GM23338 (cell line): ENCODE data around the gene EMID1. TPM values are rescaled to one million over a fixed set of nuclear protein-coding genes. Genes with fewer than 3 reads are reported as not detected.

Experiments used
- ATAC-seq: fragments of 200-7000 bp; cut with Tn5 transposase; 3 replicates; pipeline ENCODE4 v1.9.1; 2020
- DNase-seq: peaks from one replicate; pipeline ENCODE4 v3.0.0-alpha.2; 2015; ENCODE audit warnings: low spot score
- H2AFZ ChIP-seq: fragments of 200-600 bp; sonication (generic); 2 replicates; pipeline ENCODE4 v1.8.0; 2016; ENCODE audit warnings: antibody characterized with exemption, mild to moderate bottlenecking, moderate library complexity
- H3F3A ChIP-seq: fragments of 200-600 bp; sonication (generic); replicated peaks from 2 replicates; pipeline ENCODE4 v1.8.0; 2017; ENCODE audit warnings: antibody characterized with exemption, mixed run types, low read depth
- H3K27ac ChIP-seq: fragments of 200-600 bp; sonication (generic); 2 replicates; pipeline ENCODE4 v1.6.1; 2016; ENCODE audit warnings: low read depth
- H3K27me3 ChIP-seq: fragments of 200-600 bp; sonication (generic); 2 replicates; pipeline ENCODE4 v1.8.0; 2016; ENCODE audit warnings: mild to moderate bottlenecking, mixed run types, moderate library complexity; ENCODE audit not compliant: insufficient read depth
- H3K36me3 ChIP-seq: fragments of 200-600 bp; sonication (generic); 2 replicates; pipeline ENCODE4 v1.8.0; 2016; ENCODE audit warnings: mild to moderate bottlenecking; ENCODE audit not compliant: insufficient read depth
- H3K4me1 ChIP-seq: fragments of 200-600 bp; sonication (generic); 2 replicates; pipeline ENCODE4 v1.8.0; 2016; ENCODE audit warnings: mild to moderate bottlenecking, moderate library complexity; ENCODE audit not compliant: insufficient read depth
- H3K4me2 ChIP-seq: fragments of 200-600 bp; sonication (generic); 2 replicates; pipeline ENCODE4 v1.7.1; 2017; ENCODE audit warnings: mixed run types
- H3K4me3 ChIP-seq: fragments of 200-600 bp; sonication (generic); 2 replicates; pipeline ENCODE4 v1.6.1; 2016; ENCODE audit warnings: mixed run types
- H3K79me2 ChIP-seq: fragments of 200-600 bp; sonication (generic); replicated peaks from 2 replicates; pipeline ENCODE4 v1.8.0; 2017; ENCODE audit warnings: mild to moderate bottlenecking; ENCODE audit not compliant: insufficient read depth
- H3K9me2 ChIP-seq: fragments of 200-600 bp; sonication (generic); 2 replicates; pipeline ENCODE4 v1.8.0; 2017; ENCODE audit not compliant: insufficient read depth
- H4K20me1 ChIP-seq: fragments of 200-600 bp; sonication (generic); replicated peaks from 2 replicates; pipeline ENCODE4 v1.8.0; 2017; ENCODE audit warnings: mild to moderate bottlenecking; ENCODE audit not compliant: insufficient read depth
- H3K27ac Mint-ChIP-seq: 2 replicates; pipeline ENCODE4 v1.8.0; 2020; ENCODE audit warnings: inconsistent platforms, mild to moderate bottlenecking, moderate library complexity, mixed read lengths
- H3K27me3 Mint-ChIP-seq: 3 replicates; pipeline ENCODE4 v1.8.0; 2022; ENCODE audit warnings: low read depth, mild to moderate bottlenecking, moderate library complexity, mixed read lengths, inconsistent platforms; ENCODE audit not compliant: insufficient read depth, poor library complexity
- H3K36me3 Mint-ChIP-seq: 3 replicates; pipeline ENCODE4 v1.8.0; 2021; ENCODE audit warnings: low read depth, mild to moderate bottlenecking, inconsistent platforms, moderate library complexity, mixed read lengths
- H3K4me1 Mint-ChIP-seq: 3 replicates; pipeline ENCODE4 v1.8.0; 2020; ENCODE audit warnings: mild to moderate bottlenecking, inconsistent platforms, mixed read lengths
- H3K4me3 Mint-ChIP-seq: 3 replicates; pipeline ENCODE4 v1.8.0; 2021; ENCODE audit warnings: moderate library complexity, mild to moderate bottlenecking, inconsistent platforms, mixed read lengths
- H3K9me3 Mint-ChIP-seq: 3 replicates; pipeline ENCODE4 v1.8.0; 2020; ENCODE audit warnings: moderate library complexity, mild to moderate bottlenecking, inconsistent platforms, mixed read lengths
- CTCF ChIP-seq, 2 experiments: fragments of 200-600 bp in 1 of 2; sonication (generic) in 1 of 2; conservative IDR thresholded peaks; 2 replicates each; pipeline versions ENCODE4 v1.5.1 to v1.6.1; 2016 to 2017; ENCODE audit warnings: antibody characterized with exemption in 2 of 2, low read depth in 2 of 2, mild to moderate bottlenecking in 2 of 2, moderate library complexity in 1 of 2
- EZH2phosphoT487 ChIP-seq: fragments of 200-600 bp; sonication (generic); IDR thresholded peaks from one replicate; pipeline ENCODE4 v1.8.1; 2018; ENCODE audit warnings: antibody characterized with exemption; ENCODE audit not compliant: unreplicated experiment
- JUNB ChIP-seq: IDR thresholded peaks from one replicate; pipeline ENCODE4 v1.6.1; 2016; ENCODE audit warnings: antibody characterized with exemption; ENCODE audit not compliant: unreplicated experiment
- NANOG ChIP-seq: IDR thresholded peaks from 2 replicates; pipeline ENCODE4 v1.6.1; 2016; ENCODE audit warnings: antibody characterized with exemption, borderline replicate concordance
- POLR2AphosphoS5 ChIP-seq: IDR thresholded peaks from 2 replicates; pipeline ENCODE4 v1.6.1; 2016; ENCODE audit warnings: antibody characterized with exemption, low read depth
- STAT1 ChIP-seq: IDR thresholded peaks from one replicate; pipeline ENCODE4 v1.6.1; 2016; ENCODE audit warnings: antibody characterized with exemption; ENCODE audit not compliant: unreplicated experiment
- ZNF114 ChIP-seq: fragments of 250-450 bp; sonication (Bioruptor Pico); IDR thresholded peaks from 2 replicates; pipeline ENCODE4 v1.5.0; 2020; ENCODE audit warnings: mild to moderate bottlenecking, moderate library complexity
- ZNF331 ChIP-seq: fragments of 250-450 bp; sonication (Bioruptor Pico); IDR thresholded peaks from 2 replicates; pipeline ENCODE4 v1.5.0; 2020; ENCODE audit warnings: low read depth, mild to moderate bottlenecking, moderate library complexity
- polyA plus RNA-seq: library from polyadenylated mRNA; unstranded; fragments of >200 nt; fragmentation: Nextera tagmentation; extraction: Ambion mirVana; gene quantifications from 2 replicates; pipeline ENCODE4 v1.2.1, GENCODE V29; 2016
- total RNA-seq: library from RNA; depleted of rRNA; stranded (reverse); fragments of >200 nt; shearing (Covaris generic); gene quantifications from 2 replicates; pipeline ENCODE4 v1.2.3, GENCODE V29; 2014
- TF ChIP-seq, protein P1 (sequence below): IDR thresholded peaks from one replicate; pipeline ENCODE4 v1.6.1; 2018; ENCODE audit warnings: antibody characterized with exemption; ENCODE audit not compliant: unreplicated experiment
- TF ChIP-seq, protein P2 (sequence below): fragments of 250-450 bp; sonication (Bioruptor Pico); IDR thresholded peaks from 2 replicates; pipeline ENCODE4 v1.5.0; 2020; ENCODE audit warnings: mild to moderate bottlenecking, moderate library complexity

The EMID1 gene
- total and polyA plus RNA-seq, 2 experiments from 2014 or later = 3.0 to 13.4 TPM

GRCh38 chr22:29209624-29209929 lies 3.9 kb downstream of the EMID1 start:
- H4K20me1 ChIP-seq = no peaks in the 10 kb centered on the region; the same call in 1 of the 2 replicates
- H2AFZ ChIP-seq = no peak overlapping the region
- Mint-ChIP-seq H3K36me3 (no peaks in the 10 kb centered on the region; the same call in 2 of the 3 replicates), H3K9me3 (no peaks in the 10 kb centered on the region), H3K27me3 (peaks cover 18% of the 10 kb centered on the region), H3K27ac (no peak overlapping the region), H3K4me1 (peaks cover 21% of the 10 kb centered on the region), H3K4me3 (no peak overlapping the region)
- no peaks in the 10 kb centered on the region for H3K79me2 ChIP-seq
- peak; percentile 39 for DNase-seq
- TF ChIP-seq POLR2AphosphoS5 = no peak
- TF ChIP-seq EZH2phosphoT487 = no peak
- no peak for TF ChIP-seq STAT1
- no peak for TF ChIP-seq ZNF114
- no peak for TF ChIP-seq JUNB
- TF ChIP-seq ZNF331 (CRISPR knock-in tag) = no peak
- TF ChIP-seq CTCF (conservative IDR thresholded peaks at IDR 0.05; ENCODE audit: low read depth in 2 of 2) = no peak
- TF ChIP-seq, protein P1, sequence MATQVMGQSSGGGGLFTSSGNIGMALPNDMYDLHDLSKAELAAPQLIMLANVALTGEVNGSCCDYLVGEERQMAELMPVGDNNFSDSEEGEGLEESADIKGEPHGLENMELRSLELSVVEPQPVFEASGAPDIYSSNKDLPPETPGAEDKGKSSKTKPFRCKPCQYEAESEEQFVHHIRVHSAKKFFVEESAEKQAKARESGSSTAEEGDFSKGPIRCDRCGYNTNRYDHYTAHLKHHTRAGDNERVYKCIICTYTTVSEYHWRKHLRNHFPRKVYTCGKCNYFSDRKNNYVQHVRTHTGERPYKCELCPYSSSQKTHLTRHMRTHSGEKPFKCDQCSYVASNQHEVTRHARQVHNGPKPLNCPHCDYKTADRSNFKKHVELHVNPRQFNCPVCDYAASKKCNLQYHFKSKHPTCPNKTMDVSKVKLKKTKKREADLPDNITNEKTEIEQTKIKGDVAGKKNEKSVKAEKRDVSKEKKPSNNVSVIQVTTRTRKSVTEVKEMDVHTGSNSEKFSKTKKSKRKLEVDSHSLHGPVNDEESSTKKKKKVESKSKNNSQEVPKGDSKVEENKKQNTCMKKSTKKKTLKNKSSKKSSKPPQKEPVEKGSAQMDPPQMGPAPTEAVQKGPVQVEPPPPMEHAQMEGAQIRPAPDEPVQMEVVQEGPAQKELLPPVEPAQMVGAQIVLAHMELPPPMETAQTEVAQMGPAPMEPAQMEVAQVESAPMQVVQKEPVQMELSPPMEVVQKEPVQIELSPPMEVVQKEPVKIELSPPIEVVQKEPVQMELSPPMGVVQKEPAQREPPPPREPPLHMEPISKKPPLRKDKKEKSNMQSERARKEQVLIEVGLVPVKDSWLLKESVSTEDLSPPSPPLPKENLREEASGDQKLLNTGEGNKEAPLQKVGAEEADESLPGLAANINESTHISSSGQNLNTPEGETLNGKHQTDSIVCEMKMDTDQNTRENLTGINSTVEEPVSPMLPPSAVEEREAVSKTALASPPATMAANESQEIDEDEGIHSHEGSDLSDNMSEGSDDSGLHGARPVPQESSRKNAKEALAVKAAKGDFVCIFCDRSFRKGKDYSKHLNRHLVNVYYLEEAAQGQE = no peak
- TF ChIP-seq, protein P2, sequence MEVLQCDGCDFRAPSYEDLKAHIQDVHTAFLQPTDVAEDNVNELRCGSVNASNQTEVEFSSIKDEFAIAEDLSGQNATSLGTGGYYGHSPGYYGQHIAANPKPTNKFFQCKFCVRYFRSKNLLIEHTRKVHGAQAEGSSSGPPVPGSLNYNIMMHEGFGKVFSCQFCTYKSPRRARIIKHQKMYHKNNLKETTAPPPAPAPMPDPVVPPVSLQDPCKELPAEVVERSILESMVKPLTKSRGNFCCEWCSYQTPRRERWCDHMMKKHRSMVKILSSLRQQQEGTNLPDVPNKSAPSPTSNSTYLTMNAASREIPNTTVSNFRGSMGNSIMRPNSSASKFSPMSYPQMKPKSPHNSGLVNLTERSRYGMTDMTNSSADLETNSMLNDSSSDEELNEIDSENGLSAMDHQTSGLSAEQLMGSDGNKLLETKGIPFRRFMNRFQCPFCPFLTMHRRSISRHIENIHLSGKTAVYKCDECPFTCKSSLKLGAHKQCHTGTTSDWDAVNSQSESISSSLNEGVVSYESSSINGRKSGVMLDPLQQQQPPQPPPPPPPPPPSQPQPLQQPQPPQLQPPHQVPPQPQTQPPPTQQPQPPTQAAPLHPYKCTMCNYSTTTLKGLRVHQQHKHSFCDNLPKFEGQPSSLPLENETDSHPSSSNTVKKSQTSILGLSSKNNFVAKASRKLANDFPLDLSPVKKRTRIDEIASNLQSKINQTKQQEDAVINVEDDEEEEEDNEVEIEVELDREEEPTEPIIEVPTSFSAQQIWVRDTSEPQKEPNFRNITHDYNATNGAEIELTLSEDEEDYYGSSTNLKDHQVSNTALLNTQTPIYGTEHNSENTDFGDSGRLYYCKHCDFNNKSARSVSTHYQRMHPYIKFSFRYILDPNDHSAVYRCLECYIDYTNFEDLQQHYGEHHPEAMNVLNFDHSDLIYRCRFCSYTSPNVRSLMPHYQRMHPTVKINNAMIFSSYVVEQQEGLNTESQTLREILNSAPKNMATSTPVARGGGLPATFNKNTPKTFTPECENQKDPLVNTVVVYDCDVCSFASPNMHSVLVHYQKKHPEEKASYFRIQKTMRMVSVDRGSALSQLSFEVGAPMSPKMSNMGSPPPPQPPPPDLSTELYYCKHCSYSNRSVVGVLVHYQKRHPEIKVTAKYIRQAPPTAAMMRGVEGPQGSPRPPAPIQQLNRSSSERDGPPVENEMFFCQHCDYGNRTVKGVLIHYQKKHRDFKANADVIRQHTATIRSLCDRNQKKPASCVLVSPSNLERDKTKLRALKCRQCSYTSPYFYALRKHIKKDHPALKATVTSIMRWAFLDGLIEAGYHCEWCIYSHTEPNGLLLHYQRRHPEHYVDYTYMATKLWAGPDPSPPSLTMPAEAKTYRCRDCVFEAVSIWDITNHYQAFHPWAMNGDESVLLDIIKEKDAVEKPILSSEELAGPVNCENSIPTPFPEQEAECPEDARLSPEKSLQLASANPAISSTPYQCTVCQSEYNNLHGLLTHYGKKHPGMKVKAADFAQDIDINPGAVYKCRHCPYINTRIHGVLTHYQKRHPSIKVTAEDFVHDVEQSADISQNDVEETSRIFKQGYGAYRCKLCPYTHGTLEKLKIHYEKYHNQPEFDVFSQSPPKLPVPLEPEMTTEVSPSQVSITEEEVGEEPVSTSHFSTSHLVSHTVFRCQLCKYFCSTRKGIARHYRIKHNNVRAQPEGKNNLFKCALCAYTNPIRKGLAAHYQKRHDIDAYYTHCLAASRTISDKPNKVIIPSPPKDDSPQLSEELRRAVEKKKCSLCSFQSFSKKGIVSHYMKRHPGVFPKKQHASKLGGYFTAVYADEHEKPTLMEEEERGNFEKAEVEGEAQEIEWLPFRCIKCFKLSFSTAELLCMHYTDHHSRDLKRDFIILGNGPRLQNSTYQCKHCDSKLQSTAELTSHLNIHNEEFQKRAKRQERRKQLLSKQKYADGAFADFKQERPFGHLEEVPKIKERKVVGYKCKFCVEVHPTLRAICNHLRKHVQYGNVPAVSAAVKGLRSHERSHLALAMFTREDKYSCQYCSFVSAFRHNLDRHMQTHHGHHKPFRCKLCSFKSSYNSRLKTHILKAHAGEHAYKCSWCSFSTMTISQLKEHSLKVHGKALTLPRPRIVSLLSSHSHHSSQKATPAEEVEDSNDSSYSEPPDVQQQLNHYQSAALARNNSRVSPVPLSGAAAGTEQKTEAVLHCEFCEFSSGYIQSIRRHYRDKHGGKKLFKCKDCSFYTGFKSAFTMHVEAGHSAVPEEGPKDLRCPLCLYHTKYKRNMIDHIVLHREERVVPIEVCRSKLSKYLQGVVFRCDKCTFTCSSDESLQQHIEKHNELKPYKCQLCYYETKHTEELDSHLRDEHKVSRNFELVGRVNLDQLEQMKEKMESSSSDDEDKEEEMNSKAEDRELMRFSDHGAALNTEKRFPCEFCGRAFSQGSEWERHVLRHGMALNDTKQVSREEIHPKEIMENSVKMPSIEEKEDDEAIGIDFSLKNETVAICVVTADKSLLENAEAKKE (CRISPR knock-in tag) = no peak
- no peak for TF ChIP-seq NANOG
- no peak overlapping the region for H3K27ac ChIP-seq
- H3K27me3 ChIP-seq = peaks cover 7% of the 10 kb centered on the region; the same call in 1 of the 2 replicates
- H3F3A ChIP-seq = 0 out of 2 replicates have a peak, but pooled peaks cover 7% of the 10 kb centered on the region
- H3K4me3 ChIP-seq = no peak overlapping the region
- H3K36me3 ChIP-seq = no peaks in the 10 kb centered on the region
- peaks cover 7% of the 10 kb centered on the region; the same call in 1 of the 2 replicates for H3K4me1 ChIP-seq
- peak; percentile 44 for ATAC-seq
- no peak overlapping the region for H3K4me2 ChIP-seq
- no peaks in the 10 kb centered on the region for H3K9me2 ChIP-seq
